Thyroid gland (tissue), 4 donors: Measurements from ENCODE around the gene BTBD2. TPM values are rescaled to one million over a fixed set of nuclear protein-coding genes. Genes with fewer than 3 reads are reported as not detected.

Experiments
- DNase-seq, 2 donors: peaks; one replicate each; pipeline ENCODE4 v3.0.0-alpha.2; 2019
- H3K27ac ChIP-seq, 3 donors: fragments of 200-600 bp; sonication (generic); 1 replicate in 2 of 3; 2 replicates in 1 of 3; pipeline ENCODE4 v1.5.1; 2016 to 2019; ENCODE audit warnings: mild to moderate bottlenecking in 1 of 3, moderate library complexity in 1 of 3
- H3K27me3 ChIP-seq: fragments of 200-600 bp; sonication (generic); one replicate; pipeline ENCODE4 v1.5.1; 2019
- H3K36me3 ChIP-seq, 2 donors: fragments of 200-600 bp; sonication (generic); one replicate each; pipeline ENCODE4 v1.5.1; 2016 to 2019
- H3K4me1 ChIP-seq, 2 donors: fragments of 200-600 bp; sonication (generic); one replicate each; pipeline ENCODE4 v1.5.1; 2017 to 2019
- H3K4me3 ChIP-seq, 3 donors: fragments of 200-600 bp; sonication (generic); replicated peaks in 1 of 3; 1 replicate in 2 of 3; 2 replicates in 1 of 3; pipeline ENCODE4 v1.5.1; 2016; ENCODE audit warnings: mild to moderate bottlenecking in 1 of 3
- H3K9me3 ChIP-seq: fragments of 200-600 bp; sonication (generic); one replicate; pipeline ENCODE4 v1.5.1; 2017
- CTCF ChIP-seq, 6 experiments: fragments of 200-600 bp in 3 of 6; fragments of 450-650 bp in 3 of 6; sonication (generic) in 3 of 6; IDR thresholded peaks; one replicate each; pipeline ENCODE4 v1.5.1; 2016 to 2019; ENCODE audit warnings: antibody characterized with exemption in 6 of 6, mild to moderate bottlenecking in 2 of 6, inconsistent platforms in 1 of 6, moderate library complexity in 1 of 6
- POLR2A ChIP-seq, 2 donors: fragments of 450-650 bp; IDR thresholded peaks; one replicate each; pipeline ENCODE4 v1.6.1; 2017; ENCODE audit warnings: antibody characterized with exemption in 2 of 2, mild to moderate bottlenecking in 2 of 2, moderate library complexity in 1 of 2
- WGBS, 2 donors: methylation state at CpG; one replicate each; pipeline ENCODE4 v1.1.5; 2017; 5-methylcytosine and 5-hydroxymethylcytosine counted together
- intact Hi-C: fragments of 100-400 bp; cut with DNase I; formaldehyde crosslinking; loops from one replicate; pipeline ENCODE4 v1.15.1; 2023
- total RNA-seq, 4 donors: library from RNA; depleted of rRNA; stranded (reverse); fragments of >200 nt; gene quantifications; one replicate each; pipeline ENCODE4 v1.2.3, GENCODE V29; 2016

Gene BTBD2
- total RNA-seq, 4 donors from 2014 or later, result 74.8 to 89.9 (median 76.2) TPM

- WGBS, 2 donors, result 83% methylated on average over 17 to 18 of the region's 18 CpGs
- no peaks in the 10 kb centered on the region for H3K27me3 ChIP-seq
- H3K4me1 ChIP-seq, result peaks cover 17 to 19% of the 10 kb centered on the region in 2 donors
- no peaks in the 10 kb centered on the region for H3K9me3 ChIP-seq
- TF ChIP-seq POLR2A (IDR thresholded peaks at IDR 0.05) (no peak), CTCF (IDR thresholded peaks at IDR 0.05) (peak in 5 of 6 experiments; percentile 13 to 47 (median 21))
- no peaks in the 10 kb centered on the region for H3K36me3 ChIP-seq
- no peak overlapping the region for H3K4me3 ChIP-seq
- DNase-seq, result peak in 1 of 2 donors; percentile 26
- H3K27ac ChIP-seq, result no peak overlapping the region
- intact Hi-C loops, result loop anchor here (5.0 kb wide), 1 partner anchor 66 kb away; no protein-coding TSS in a partner anchor
Measured at GRCh38 chr19:1945899-1946298, 69.6 kb downstream of the BTBD2 start.

- Histone ChIP-seq H3K27ac (no peak overlapping the region), H3K27me3 (no peaks in the 10 kb centered on the region), H3K4me3 (no peak overlapping the region), H3K36me3 (no peaks in the 10 kb centered on the region), H3K4me1 (peaks cover 19% of the 10 kb centered on the region in 2 donors), H3K9me3 (no peaks in the 10 kb centered on the region)
- no peak for DNase-seq
- 91 to 95% methylated on average over 8 to 18 of the region's 30 CpGs for WGBS, 2 donors
- intact Hi-C loops, result loop anchor here (5.0 kb wide), 1 partner anchor 67 kb away; no protein-coding TSS in a partner anchor
- TF ChIP-seq POLR2A (IDR thresholded peaks at IDR 0.05) (no peak), CTCF (IDR thresholded peaks at IDR 0.05) (no peak)
Measured at GRCh38 chr19:1944916-1945561, 70.5 kb downstream of the BTBD2 start.

- no peak overlapping the region for H3K27ac ChIP-seq
- 92 to 95% methylated on average over 7 to 38 of the region's 42 CpGs for WGBS, 2 donors
- DNase-seq, result no peak
- H3K36me3 ChIP-seq, result no peaks in the 10 kb centered on the region
- peaks cover 19 to 25% of the 10 kb centered on the region in 2 donors for H3K4me1 ChIP-seq
- TF ChIP-seq POLR2A (IDR thresholded peaks at IDR 0.05) (no peak), CTCF (IDR thresholded peaks at IDR 0.05) (no peak)
- no peak overlapping the region for H3K4me3 ChIP-seq
- intact Hi-C loops, result no loop called here
- no peaks in the 10 kb centered on the region for H3K27me3 ChIP-seq
- no peaks in the 10 kb centered on the region for H3K9me3 ChIP-seq
Measured at GRCh38 chr19:1944088-1944915, 71.2 kb downstream of the BTBD2 start.

DNA sequence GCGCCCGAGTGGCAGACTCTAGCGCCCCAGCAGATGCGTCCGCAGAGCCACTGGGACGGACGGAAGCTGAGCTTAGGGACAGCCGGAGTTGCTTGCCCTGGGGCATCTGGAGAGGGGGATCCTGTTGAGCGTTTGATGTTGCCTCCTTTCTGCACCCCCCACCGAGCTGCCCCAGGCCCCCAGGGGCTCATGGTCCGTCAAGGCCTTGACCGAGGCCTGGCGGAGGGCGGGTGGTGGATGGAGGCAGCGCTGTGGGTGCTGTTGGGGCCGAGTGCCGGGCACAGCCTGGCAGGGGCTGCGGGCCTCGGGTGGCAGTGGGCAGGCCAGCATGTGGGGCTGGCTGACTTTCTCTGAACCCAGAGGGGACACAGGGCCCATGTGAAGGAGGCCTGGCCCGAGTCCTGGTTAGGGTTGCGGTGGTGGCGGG is 71.8 kb downstream of the BTBD2 start:
- Histone ChIP-seq H3K27ac (no peak overlapping the region), H3K4me1 (peaks cover 19 to 25% of the 10 kb centered on the region in 2 donors), H3K27me3 (no peaks in the 10 kb centered on the region), H3K4me3 (no peak overlapping the region), H3K36me3 (no peaks in the 10 kb centered on the region), H3K9me3 (no peaks in the 10 kb centered on the region)
- 85 to 98% methylated on average over 9 to 13 of the region's 22 CpGs for WGBS, 2 donors
- DNase-seq, result no peak
- intact Hi-C loops, result no loop called here
- TF ChIP-seq CTCF (IDR thresholded peaks at IDR 0.05) (no peak), POLR2A (IDR thresholded peaks at IDR 0.05) (no peak)
